HepG2 (cell line): Measurements from ENCODE around the gene BABAM1. TPM values are rescaled to one million over a fixed set of nuclear protein-coding genes. Genes with fewer than 3 reads are reported as not detected.

ENCODE experiments used
- ATF7 ChIP-seq, 2 experiments: fragments of 450-650 bp in 1 of 2; sonication (generic) in 1 of 2; formaldehyde crosslinking in 1 of 2; IDR thresholded peaks; 2 replicates each; pipeline versions ENCODE4 v1.4.0 to v1.6.1; 2016 to 2020; ENCODE audit warnings: antibody characterized with exemption in 1 of 2, mild to moderate bottlenecking in 1 of 2, missing genetic modification reagents in 1 of 2
- CREM ChIP-seq, 2 experiments: sonication (generic) in 1 of 2; formaldehyde crosslinking in 1 of 2; IDR thresholded peaks; 2 replicates each; pipeline versions ENCODE4 v1.4.0 to v1.6.1; 2016 to 2020; ENCODE audit warnings: antibody characterized with exemption in 1 of 2, mild to moderate bottlenecking in 1 of 2, missing genetic modification reagents in 1 of 2
- GABPA ChIP-seq, 2 experiments: IDR thresholded peaks; 2 replicates each; pipeline ENCODE4 v1.6.1; 2011 to 2016; ENCODE audit warnings: low read depth in 2 of 2, low read length in 1 of 2, missing biosample characterization in 1 of 2, missing genetic modification characterization in 1 of 2
- GABPB1 ChIP-seq: IDR thresholded peaks from 2 replicates; pipeline ENCODE4 v1.6.1; 2016; ENCODE audit warnings: mild to moderate bottlenecking, missing genetic modification reagents, moderate library complexity, missing compliant biosample characterization
- NR0B2 ChIP-seq: sonication (generic); formaldehyde crosslinking; IDR thresholded peaks from 2 replicates; pipeline ENCODE4 v1.4.0; 2020; ENCODE audit warnings: mild to moderate bottlenecking, missing genetic modification reagents
- PHF21A ChIP-seq: sonication (generic); formaldehyde crosslinking; IDR thresholded peaks from 2 replicates; pipeline ENCODE4 v1.5.0; 2020; ENCODE audit warnings: mild to moderate bottlenecking, missing genetic modification reagents
- SP5 ChIP-seq: IDR thresholded peaks from 2 replicates; pipeline ENCODE4 v1.6.1; 2016; ENCODE audit warnings: low read depth, borderline replicate concordance
- SRSF9 ChIP-seq: fragments of 200-400 bp; formaldehyde crosslinking; IDR thresholded peaks from 2 replicates; pipeline ENCODE4 v1.6.1; 2018; ENCODE audit warnings: borderline replicate concordance, mild to moderate bottlenecking, low read depth, low read length; ENCODE audit not compliant: insufficient read depth, poor library complexity, severe bottlenecking
- STAT5B ChIP-seq: sonication (generic); formaldehyde crosslinking; IDR thresholded peaks from 2 replicates; pipeline ENCODE4 v1.4.0; 2020; ENCODE audit warnings: missing genetic modification reagents
- THAP11 ChIP-seq: IDR thresholded peaks from 2 replicates; pipeline ENCODE4 v1.6.1; 2016; ENCODE audit warnings: missing biosample characterization, missing genetic modification reagents
- THAP7 ChIP-seq: sonication (generic); formaldehyde crosslinking; IDR thresholded peaks from 2 replicates; pipeline ENCODE4 v1.8.1; 2023; ENCODE audit warnings: mild to moderate bottlenecking, missing genetic modification reagents
- ZBTB42 ChIP-seq: sonication (generic); formaldehyde crosslinking; IDR thresholded peaks from 2 replicates; pipeline ENCODE4 v1.5.0; 2020; ENCODE audit warnings: mild to moderate bottlenecking, missing genetic modification reagents
- ZNF354B ChIP-seq: sonication (generic); formaldehyde crosslinking; IDR thresholded peaks from 2 replicates; pipeline ENCODE4 v1.8.0; 2022; ENCODE audit warnings: mild to moderate bottlenecking, missing genetic modification reagents
- ZNF546 ChIP-seq: sonication (generic); formaldehyde crosslinking; conservative IDR thresholded peaks from 2 replicates; pipeline ENCODE4 v1.8.1; 2023; ENCODE audit warnings: mild to moderate bottlenecking, missing genetic modification reagents
- polyA plus RNA-seq, 8 experiments: library from polyadenylated mRNA; depleted of rRNA in 3 of 8; stranded (reverse) in 7 of 8; unstranded in 1 of 8; fragments of >200 nt; fragmentation: Illumina TruSeq in 4 of 8; extraction: Trizol in 4 of 8; gene quantifications; 2 replicates each; pipeline versions ENCODE4 v1.2.1 to v1.2.3, GENCODE V29; 2011 to 2016; ENCODE audit warnings: low read depth in 4 of 8, missing spikeins in 1 of 8, mixed read lengths in 1 of 8; ENCODE audit not compliant: insufficient read depth in 1 of 8
- total RNA-seq, 5 experiments: library from RNA; depleted of rRNA; stranded (reverse); fragments of >200 nt; fragmentation: Illumina TruSeq; extraction: Trizol; gene quantifications; 2 replicates each; pipeline ENCODE4 v1.2.3, GENCODE V29; 2016; ENCODE audit warnings: low read depth in 1 of 5

The BABAM1 gene
- total and polyA plus RNA-seq, 2 of the 13 experiments (the other 11 are each of a cell fraction or from before 2014, with no cell fraction given), result 70.0 to 82.0 TPM

DNA sequence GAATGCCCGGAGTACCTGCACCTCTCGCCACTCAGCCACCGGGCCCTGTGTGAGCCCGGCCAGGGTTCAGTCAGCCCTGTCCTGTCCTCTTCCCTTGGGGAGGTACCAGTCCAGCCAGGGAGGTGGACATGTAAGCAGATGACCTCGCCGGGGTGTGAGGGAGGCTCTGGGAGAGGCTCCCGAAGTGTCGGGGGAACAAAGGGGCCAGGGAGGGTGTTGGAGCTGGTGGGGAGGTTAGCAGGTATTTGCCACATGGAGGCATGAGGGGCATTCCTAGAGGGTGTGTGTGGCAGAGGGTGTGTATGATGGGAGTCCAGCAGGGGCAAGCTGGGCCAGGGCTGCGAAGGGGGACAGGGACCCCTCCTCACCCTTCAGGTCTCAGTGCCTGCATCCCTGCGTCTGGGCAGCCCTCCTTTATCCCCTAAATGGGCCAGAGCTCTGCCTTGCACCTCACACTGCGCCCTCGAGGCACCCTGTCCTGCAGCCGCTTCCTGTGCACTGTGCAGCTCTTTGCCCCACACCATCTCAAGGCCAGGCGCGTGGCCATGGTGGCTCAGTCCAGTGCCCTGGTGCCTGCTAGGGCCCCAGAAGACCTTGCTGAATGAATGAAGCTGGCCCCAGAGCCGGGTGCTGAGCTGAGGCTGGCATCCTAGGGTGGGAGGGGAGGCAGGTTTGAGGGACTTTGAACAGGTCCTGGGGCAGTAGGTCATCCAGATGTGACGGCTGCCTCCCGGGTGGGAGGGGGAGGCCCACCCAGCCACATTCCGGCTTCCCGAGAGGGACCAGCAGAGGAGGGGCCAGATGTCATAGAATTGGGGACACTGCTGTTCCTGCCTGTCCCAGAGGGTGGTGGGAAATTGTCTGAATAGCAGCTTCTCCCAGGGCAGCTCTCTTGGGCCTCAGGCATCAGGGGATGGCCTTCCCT lies 45.2 kb downstream of the BABAM1 start (continued):
- TF ChIP-seq CREM (IDR thresholded peaks at IDR 0.05) (no peak), CREM (CRISPR knock-in tag; IDR thresholded peaks at IDR 0.05) (no peak), STAT5B (CRISPR knock-in tag) (no peak), SRSF9 (no peak), ZNF354B (CRISPR knock-in tag) (no peak), THAP7 (CRISPR knock-in tag) (no peak), ZNF546 (CRISPR knock-in tag) (no peak), THAP11 (CRISPR knock-in tag) (no peak), GABPB1 (CRISPR knock-in tag) (peak; percentile 10; the same call in 1 of the 2 replicates), SP5 (CRISPR knock-in tag) (no peak), ATF7 (IDR thresholded peaks at IDR 0.05) (no peak), ATF7 (CRISPR knock-in tag; IDR thresholded peaks at IDR 0.05) (no peak), ZBTB42 (CRISPR knock-in tag) (peak; percentile 89; the same call in 1 of the 2 replicates), NR0B2 (CRISPR knock-in tag) (peak; percentile 3; the same call in 1 of the 2 replicates), GABPA (IDR thresholded peaks at IDR 0.05; ENCODE audit: low read depth, low read length) (no peak), GABPA (CRISPR knock-in tag; IDR thresholded peaks at IDR 0.05; ENCODE audit: low read depth) (no peak), PHF21A (CRISPR knock-in tag) (no peak)
